GM12892 (cell line): ENCODE data around the gene NAXD.

ENCODE experiments used
- POLR2A ChIP-seq: IDR thresholded peaks from 2 replicates; pipeline ENCODE4 v1.6.1; 2011; ENCODE audit warnings: low read depth, low read length, control low read depth
- POLR2AphosphoS5 ChIP-seq: IDR thresholded peaks from 2 replicates; pipeline ENCODE4 v1.6.1; 2011; ENCODE audit warnings: low read depth, low read length, control low read depth
- TAF1 ChIP-seq: IDR thresholded peaks from 2 replicates; pipeline ENCODE4 v1.6.1; 2011; ENCODE audit warnings: low read depth, mild to moderate bottlenecking, control low read depth, low read length, borderline replicate concordance

GRCh38 chr13:110624766-110625756 is 9.7 kb downstream of the NAXD start:
- no peak for TF ChIP-seq POLR2A
- TF ChIP-seq POLR2AphosphoS5: no peak
- no peak for TF ChIP-seq TAF1
